Mucosa of descending colon (tissue), 3 donors: ENCODE data around the gene SPAAR. TPM values are rescaled to one million over a fixed set of nuclear protein-coding genes. Genes with fewer than 3 reads are reported as not detected.

Source experiments
- ATAC-seq: fragments of 200-7000 bp; cut with Tn5 transposase; one replicate; pipeline ENCODE4 v1.9.1; 2020; ENCODE audit warnings: mild to moderate bottlenecking, moderate library complexity
- DNase-seq, 3 donors: peaks; one replicate each; pipeline ENCODE4 v3.0.0-alpha.2; 2020
- H3K36me3 ChIP-seq: fragments of 200-600 bp; one replicate; pipeline ENCODE4 v1.8.0; 2021; ENCODE audit warnings: low read depth, mild to moderate bottlenecking
- H3K4me1 ChIP-seq: fragments of 200-600 bp; one replicate; pipeline ENCODE4 v1.8.0; 2021; ENCODE audit warnings: low read depth, mild to moderate bottlenecking
- H3K4me3 ChIP-seq: fragments of 200-600 bp; one replicate; pipeline ENCODE4 v1.8.0; 2021; ENCODE audit warnings: mild to moderate bottlenecking
- H3K9me3 ChIP-seq: fragments of 200-600 bp; one replicate; pipeline ENCODE4 v1.8.0; 2021; ENCODE audit warnings: mild to moderate bottlenecking
- intact Hi-C, 2 donors: fragments of 100-400 bp; cut with DNase I in 1 of 2; cut with micrococcal nuclease in 1 of 2; formaldehyde crosslinking; loops; one replicate each; pipeline versions ENCODE4 v1.11.0 to v1.11.1; 2022; cut with DNase I, micrococcal nuclease
- long read RNA-seq, 2 donors: library from polyadenylated mRNA; unstranded; transcript quantifications; one replicate each; pipeline ENCODE4 v2.0.0, GENCODE V29; 2019 to 2021
- total RNA-seq, 3 donors: library from RNA; stranded (reverse); fragmentation: NEBNext Ultra II Directional in 2 of 3; extraction: Animal tissue kit (Norgen Biotek cat#: 25700) in 2 of 3; gene quantifications; one replicate each; pipeline versions ENCODE4 v1.2.1 to v1.2.4, GENCODE V29; 2021 to 2023
- TF ChIP-seq, protein P1 (sequence below): fragments of 200-600 bp; IDR thresholded peaks from one replicate; pipeline ENCODE4 v1.8.0; 2022; ENCODE audit warnings: antibody characterized with exemption, mild to moderate bottlenecking
- donor health status: DM: no; HTN: no; CAD: no; lungs with moderate emphysema.
- donor health status: DM: no; HTN: no; CAD: no.
- donor health status: DM: no; HTN: yes; CAD: no.

SPAAR gene, protein sequence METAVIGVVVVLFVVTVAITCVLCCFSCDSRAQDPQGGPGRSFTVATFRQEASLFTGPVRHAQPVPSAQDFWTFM
- 1 to 10 TPM; 2.0 to 2.9 (median 2.0) TPM for total RNA-seq
- long read RNA-seq, donor 1: 0 reads
- long read RNA-seq, donor 2: 0 reads

DNA sequence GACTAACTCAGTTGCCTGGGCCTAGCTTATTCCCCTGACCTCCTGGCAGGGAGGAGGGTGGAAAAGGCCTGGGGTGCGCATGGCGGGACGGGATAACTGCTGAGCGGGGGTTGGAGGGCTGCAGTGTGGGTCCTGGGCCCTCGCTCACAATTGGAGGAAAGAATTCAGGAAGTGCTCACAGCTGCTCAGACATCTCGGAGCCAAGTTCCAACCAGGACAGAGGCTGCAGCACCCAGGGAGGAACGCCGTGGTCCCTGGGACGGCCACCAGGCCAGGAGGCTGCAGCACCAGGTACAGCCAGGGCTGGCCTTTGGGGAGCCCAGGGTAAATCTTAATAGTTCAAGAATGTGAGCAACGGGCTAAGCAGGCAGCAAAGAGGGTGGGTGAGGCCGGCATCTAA, at the start of gene SPAAR:
TSS of gene SPAAR (plus strand) at position 217 of the 400 bp plus-strand sequence. CDS start 974 bp downstream, outside the sequence.
- no peaks in the 10 kb centered on the region for H3K9me3 ChIP-seq
- H3K36me3 ChIP-seq: no peaks in the 10 kb centered on the region
- ATAC-seq: no peak
- no peak within 1 kb of the TSS for H3K4me3 ChIP-seq
- TF ChIP-seq, protein P1, sequence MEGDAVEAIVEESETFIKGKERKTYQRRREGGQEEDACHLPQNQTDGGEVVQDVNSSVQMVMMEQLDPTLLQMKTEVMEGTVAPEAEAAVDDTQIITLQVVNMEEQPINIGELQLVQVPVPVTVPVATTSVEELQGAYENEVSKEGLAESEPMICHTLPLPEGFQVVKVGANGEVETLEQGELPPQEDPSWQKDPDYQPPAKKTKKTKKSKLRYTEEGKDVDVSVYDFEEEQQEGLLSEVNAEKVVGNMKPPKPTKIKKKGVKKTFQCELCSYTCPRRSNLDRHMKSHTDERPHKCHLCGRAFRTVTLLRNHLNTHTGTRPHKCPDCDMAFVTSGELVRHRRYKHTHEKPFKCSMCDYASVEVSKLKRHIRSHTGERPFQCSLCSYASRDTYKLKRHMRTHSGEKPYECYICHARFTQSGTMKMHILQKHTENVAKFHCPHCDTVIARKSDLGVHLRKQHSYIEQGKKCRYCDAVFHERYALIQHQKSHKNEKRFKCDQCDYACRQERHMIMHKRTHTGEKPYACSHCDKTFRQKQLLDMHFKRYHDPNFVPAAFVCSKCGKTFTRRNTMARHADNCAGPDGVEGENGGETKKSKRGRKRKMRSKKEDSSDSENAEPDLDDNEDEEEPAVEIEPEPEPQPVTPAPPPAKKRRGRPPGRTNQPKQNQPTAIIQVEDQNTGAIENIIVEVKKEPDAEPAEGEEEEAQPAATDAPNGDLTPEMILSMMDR: no peak
- H3K4me1 ChIP-seq: peaks cover 65% of the 10 kb centered on the region
- intact Hi-C loops: loop anchor here in 1 of 2 donors (5.0 kb wide), 1 partner anchor 38 kb away; no protein-coding TSS in a partner anchor
- no peak for DNase-seq

DNA sequence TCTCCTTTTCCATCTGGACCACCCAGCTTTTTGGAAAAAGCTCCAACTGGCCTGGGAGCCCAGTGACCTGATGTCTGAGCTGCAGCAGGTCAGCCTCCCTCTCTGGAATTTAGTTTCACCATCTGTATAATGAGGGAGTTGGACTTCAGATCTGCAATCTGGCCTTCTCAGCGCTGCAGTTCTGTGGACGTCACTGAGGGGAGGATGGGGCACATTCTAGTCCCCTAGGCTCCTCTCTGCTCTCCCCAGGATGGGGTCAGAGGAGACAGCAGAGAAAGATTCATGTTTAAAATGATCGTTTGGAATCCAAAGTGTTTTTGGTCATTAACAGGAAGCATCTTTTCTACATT, 49.3 kb upstream of the SPAAR start:
- DNase-seq (no peak), ATAC-seq (no peak)
- H3K36me3 ChIP-seq: no peaks in the 10 kb centered on the region
- intact Hi-C loops: no loop called here
- H3K4me1 ChIP-seq: no peaks in the 10 kb centered on the region
- TF ChIP-seq, protein P1: no peak
- H3K4me3 ChIP-seq: no peak overlapping the region
- H3K9me3 ChIP-seq: no peaks in the 10 kb centered on the region

DNA sequence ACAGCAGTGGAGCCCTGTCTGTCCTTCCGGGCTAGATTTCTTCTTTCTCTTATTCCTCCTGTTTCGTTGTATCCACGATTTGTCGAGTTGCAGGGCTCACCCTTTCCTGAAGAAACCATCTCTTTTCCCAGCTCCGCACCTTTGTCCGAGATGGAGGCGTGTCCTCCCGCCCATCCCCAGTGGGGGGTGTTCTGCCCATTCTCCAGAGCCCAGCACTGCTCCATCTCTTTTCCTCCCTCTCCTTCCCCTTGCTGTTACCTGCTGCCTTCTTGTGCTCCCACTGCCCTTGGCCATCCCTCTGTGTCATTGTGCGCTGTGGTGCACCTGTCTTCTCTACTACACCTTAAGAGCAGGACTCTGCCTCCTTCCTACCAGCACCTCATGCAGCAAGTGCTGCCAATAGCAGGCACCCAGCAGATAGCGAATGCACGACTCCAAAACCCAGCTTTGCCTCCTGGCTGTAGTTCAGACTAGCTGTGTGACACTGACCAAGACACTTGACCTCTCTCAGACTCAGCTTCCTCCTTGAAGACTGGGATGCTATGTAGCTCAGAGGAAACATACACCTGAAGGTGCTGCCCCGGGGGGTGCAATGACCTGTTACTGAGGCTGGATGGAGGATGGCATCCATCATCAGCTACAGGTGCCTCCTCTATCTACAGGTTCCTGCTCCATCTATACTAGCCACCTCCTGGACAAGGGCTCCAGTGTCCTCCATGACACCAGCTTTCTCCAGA, 48.0 kb upstream of the SPAAR start:
- no peak for DNase-seq
- TF ChIP-seq, protein P1: no peak
- Histone ChIP-seq H3K4me3 (no peak overlapping the region), H3K4me1 (no peaks in the 10 kb centered on the region), H3K36me3 (no peaks in the 10 kb centered on the region), H3K9me3 (no peaks in the 10 kb centered on the region)
- no peak for ATAC-seq
- intact Hi-C loops: no loop called here

DNA sequence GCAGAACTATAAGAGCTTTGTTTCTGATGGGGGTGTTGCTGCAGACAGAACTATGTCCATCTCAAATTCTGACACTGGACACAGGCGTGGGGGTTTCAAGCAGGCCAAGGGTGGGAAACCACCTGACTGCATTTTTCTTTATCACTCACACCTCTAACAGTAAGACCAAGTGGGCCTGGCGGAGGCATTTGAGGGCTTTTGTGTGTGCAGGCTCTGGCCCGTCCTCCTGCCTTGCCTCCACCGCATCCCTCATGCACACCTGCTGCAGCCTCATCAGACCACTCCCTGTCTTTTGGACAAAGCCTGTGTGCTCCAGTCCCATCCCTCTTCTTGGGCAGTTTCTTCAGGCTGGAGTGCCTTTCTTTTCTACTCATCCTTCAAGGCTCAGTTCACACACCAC, 47.0 kb upstream of the SPAAR start:
- H3K9me3 ChIP-seq: no peaks in the 10 kb centered on the region
- no peaks in the 10 kb centered on the region for H3K4me1 ChIP-seq
- intact Hi-C loops: no loop called here
- H3K36me3 ChIP-seq: no peaks in the 10 kb centered on the region
- DNase-seq (no peak), ATAC-seq (no peak)
- H3K4me3 ChIP-seq: no peak overlapping the region
- TF ChIP-seq, protein P1: no peak

DNA sequence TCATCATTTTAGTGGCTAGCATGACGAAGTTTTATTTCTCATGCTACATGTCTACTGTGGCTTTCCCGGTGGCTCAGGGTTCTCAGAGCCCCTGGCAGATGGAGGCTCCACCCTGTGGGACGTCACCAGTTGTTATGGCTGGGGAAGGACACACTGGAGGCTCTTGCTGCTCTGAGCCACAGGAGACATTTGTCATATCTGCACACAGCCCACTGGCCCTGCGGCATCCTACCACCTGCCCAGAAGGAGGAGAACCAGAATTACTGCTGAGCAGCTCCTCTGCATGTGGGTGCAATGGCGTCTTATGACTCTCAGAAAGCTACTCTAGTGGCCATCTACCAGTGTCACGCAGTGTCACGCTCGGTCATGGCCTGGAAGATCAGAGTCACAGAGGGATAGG, 45.7 kb upstream of the SPAAR start:
- no peak overlapping the region for H3K4me3 ChIP-seq
- no peak for DNase-seq
- TF ChIP-seq, protein P1: no peak
- H3K4me1 ChIP-seq: no peaks in the 10 kb centered on the region
- no peaks in the 10 kb centered on the region for H3K36me3 ChIP-seq
- intact Hi-C loops: no loop called here
- ATAC-seq: no peak
- no peaks in the 10 kb centered on the region for H3K9me3 ChIP-seq
